Thoracic aorta (tissue), 2 donors: Measurements from ENCODE around the gene SEZ6L2. TPM values are rescaled to one million over a fixed set of nuclear protein-coding genes. Genes with fewer than 3 reads are reported as not detected.

ENCODE experiments used
- ATAC-seq: fragments of 150-250 bp; one replicate; pipeline ENCODE4 v1.8.0; 2017; ENCODE audit warnings: low read depth; ENCODE audit not compliant: insufficient number of reproducible peaks, low FRiP score
- DNase-seq: peaks from one replicate; pipeline ENCODE4 v3.0.0-alpha.2; 2020; ENCODE audit warnings: low spot score
- H3K27ac ChIP-seq, 2 donors: fragments of 200-600 bp; sonication (generic); 1 replicate in 1 of 2; 2 replicates in 1 of 2; pipeline ENCODE4 v1.5.1; 2016; ENCODE audit warnings: mild to moderate bottlenecking in 2 of 2, moderate library complexity in 2 of 2
- H3K27me3 ChIP-seq: fragments of 200-600 bp; sonication (generic); replicated peaks from 2 replicates; pipeline ENCODE4 v1.6.0; 2016; ENCODE audit warnings: mild to moderate bottlenecking; ENCODE audit not compliant: insufficient read depth
- H3K36me3 ChIP-seq: fragments of 200-600 bp; sonication (generic); one replicate; pipeline ENCODE4 v1.5.1; 2016
- H3K4me1 ChIP-seq, 2 donors: fragments of 200-600 bp; sonication (generic); 1 replicate in 1 of 2; 2 replicates in 1 of 2; pipeline versions ENCODE4 v1.5.1 to v1.6.0; 2016; ENCODE audit warnings: low read depth in 2 of 2, mild to moderate bottlenecking in 1 of 2; ENCODE audit not compliant: control insufficient read depth in 1 of 2
- H3K4me3 ChIP-seq: fragments of 200-600 bp; sonication (generic); 2 replicates; pipeline ENCODE4 v1.5.1; 2016; ENCODE audit warnings: mild to moderate bottlenecking
- H3K9me3 ChIP-seq: fragments of 200-600 bp; sonication (generic); 2 replicates; pipeline ENCODE4 v1.5.1; 2016
- CTCF ChIP-seq: fragments of 200-600 bp; sonication (generic); IDR thresholded peaks from one replicate; pipeline ENCODE4 v1.5.1; 2019; ENCODE audit warnings: antibody characterized with exemption
- total RNA-seq, 2 donors: library from RNA; depleted of rRNA; stranded (reverse); fragments of >200 nt; gene quantifications; one replicate each; pipeline versions ENCODE4 v1.1.0 to v1.2.3, GENCODE V29; 2016

Gene SEZ6L2
- total RNA-seq, 2 donors from 2014 or later: 0.63 to 1.4 TPM

- no peaks in the 10 kb centered on the region for H3K27me3 ChIP-seq
- ATAC-seq: no peak
- TF ChIP-seq CTCF: no peak
- no peak overlapping the region for H3K27ac ChIP-seq
- H3K9me3 ChIP-seq: no peaks in the 10 kb centered on the region
- no peak for DNase-seq
- peaks cover 6 to 21% of the 10 kb centered on the region in 2 donors for H3K4me1 ChIP-seq
- peaks cover 8% of the 10 kb centered on the region for H3K36me3 ChIP-seq
- H3K4me3 ChIP-seq: no peak overlapping the region
Measured at GRCh38 chr16:29922986-29923501, 23.7 kb upstream of the SEZ6L2 start.

- no peak overlapping the region for H3K4me3 ChIP-seq
- no peak for TF ChIP-seq CTCF
- H3K9me3 ChIP-seq: no peaks in the 10 kb centered on the region
- no peaks in the 10 kb centered on the region for H3K27me3 ChIP-seq
- peaks cover 13% of the 10 kb centered on the region for H3K36me3 ChIP-seq
- H3K27ac ChIP-seq: no peak overlapping the region
- DNase-seq (no peak), ATAC-seq (no peak)
- H3K4me1 ChIP-seq: peaks cover 6 to 20% of the 10 kb centered on the region in 2 donors
Measured at GRCh38 chr16:29922326-29922725, 23.0 kb upstream of the SEZ6L2 start.

GRCh38 chr16:29921034-29921385 lies 21.7 kb upstream of the SEZ6L2 start:
- no peak overlapping the region for H3K4me3 ChIP-seq
- H3K4me1 ChIP-seq: peaks cover 6 to 11% of the 10 kb centered on the region in 2 donors
- H3K36me3 ChIP-seq: peaks cover 13% of the 10 kb centered on the region
- no peak for DNase-seq
- no peaks in the 10 kb centered on the region for H3K9me3 ChIP-seq
- no peak for ATAC-seq
- no peak for TF ChIP-seq CTCF
- H3K27me3 ChIP-seq: no peaks in the 10 kb centered on the region
- no peak overlapping the region for H3K27ac ChIP-seq

GRCh38 chr16:29920288-29921033 lies 21.1 kb upstream of the SEZ6L2 start:
- Histone ChIP-seq H3K9me3 (no peaks in the 10 kb centered on the region), H3K27ac (no peak overlapping the region), H3K36me3 (peaks cover 13% of the 10 kb centered on the region), H3K4me3 (no peak overlapping the region), H3K4me1 (peaks cover 6 to 11% of the 10 kb centered on the region in 2 donors), H3K27me3 (no peaks in the 10 kb centered on the region)
- no peak for TF ChIP-seq CTCF
- no peak for DNase-seq
- ATAC-seq: no peak

- no peaks in the 10 kb centered on the region for H3K9me3 ChIP-seq
- H3K27me3 ChIP-seq: no peaks in the 10 kb centered on the region
- no peak overlapping the region for H3K4me3 ChIP-seq
- DNase-seq: no peak
- no peak for TF ChIP-seq CTCF
- peaks cover 14% of the 10 kb centered on the region for H3K36me3 ChIP-seq
- ATAC-seq: no peak
- no peaks in the 10 kb centered on the region for H3K4me1 ChIP-seq
- H3K27ac ChIP-seq: no peak overlapping the region
Measured at GRCh38 chr16:29916979-29917378, 17.6 kb upstream of the SEZ6L2 start.
